ENCODE data around the gene TNPO3. TPM values are rescaled to one million over a fixed set of nuclear protein-coding genes. Genes with fewer than 3 reads are reported as not detected.

The TNPO3 gene
- total and polyA plus RNA-seq, 10 of the 15 experiments (the other 5 are each of a cell fraction or from before 2014, with no cell fraction given) = 17.6 to 91.8 (median 65.9) TPM

- TF ChIP-seq MLLT1 (IDR thresholded peaks at IDR 0.05) = peak; percentile 76
- TF ChIP-seq CEBPZ (IDR thresholded peaks at IDR 0.05; ENCODE audit: low read depth, low read length) = no peak
- TF ChIP-seq ZZZ3 (IDR thresholded peaks at IDR 0.05; ENCODE audit: control insufficient read depth, insufficient read length, low read depth) = no peak
- TF ChIP-seq TCF3 (IDR thresholded peaks at IDR 0.05; ENCODE audit: borderline replicate concordance, insufficient read depth, low read depth, low read length) = 0 out of 2 replicates have a peak, but pooled peaks have one; percentile 11
- no peak for TF ChIP-seq RCOR1 (conservative IDR thresholded peaks at IDR 0.05; ENCODE audit: low read depth, low read length)
- peak; percentile 62; the same call in 1 of the 2 replicates for TF ChIP-seq RELB (IDR thresholded peaks at IDR 0.05; ENCODE audit: low read depth)
- peak; percentile 55; the same call in 1 of the 2 replicates for TF ChIP-seq IRF4 (IDR thresholded peaks at IDR 0.05; ENCODE audit: low read depth, low read length)
- TF ChIP-seq CBX3 (IDR thresholded peaks at IDR 0.05; ENCODE audit: borderline replicate concordance, low read depth) = no peak
- no peak for TF ChIP-seq SIX5 (IDR thresholded peaks at IDR 0.05; ENCODE audit: low read depth, low read length, severe bottlenecking)
- no peak for TF ChIP-seq WRNIP1 (IDR thresholded peaks at IDR 0.05; ENCODE audit: borderline replicate concordance, low read depth, low read length)
- no peak for TF ChIP-seq STAT1 (conservative IDR thresholded peaks at IDR 0.05)
- no peak for TF ChIP-seq ASH2L (IDR thresholded peaks at IDR 0.05; ENCODE audit: borderline replicate concordance, low read depth)
- no peak for TF ChIP-seq ELK1 (IDR thresholded peaks at IDR 0.05; ENCODE audit: low read depth, low read length)
- no peak for TF ChIP-seq ZNF274 (IDR thresholded peaks at IDR 0.05; ENCODE audit: insufficient read depth, insufficient read length)
- no peak for TF ChIP-seq CHD1 (IDR thresholded peaks at IDR 0.05; ENCODE audit: low read depth, low read length)
- TF ChIP-seq CBFB (IDR thresholded peaks at IDR 0.05; ENCODE audit: low read depth) = no peak
- TF ChIP-seq EZH2 (IDR thresholded peaks at IDR 0.05; ENCODE audit: borderline replicate concordance, control insufficient read depth, low read depth, low read length) = no peak
- peak; percentile 45; the same call in 1 of the 2 replicates for TF ChIP-seq TBL1XR1 (IDR thresholded peaks at IDR 0.05; ENCODE audit: low read depth, low read length)
- TF ChIP-seq HCFC1 (IDR thresholded peaks at IDR 0.05; ENCODE audit: low read length) = no peak
- TF ChIP-seq, protein P1, sequence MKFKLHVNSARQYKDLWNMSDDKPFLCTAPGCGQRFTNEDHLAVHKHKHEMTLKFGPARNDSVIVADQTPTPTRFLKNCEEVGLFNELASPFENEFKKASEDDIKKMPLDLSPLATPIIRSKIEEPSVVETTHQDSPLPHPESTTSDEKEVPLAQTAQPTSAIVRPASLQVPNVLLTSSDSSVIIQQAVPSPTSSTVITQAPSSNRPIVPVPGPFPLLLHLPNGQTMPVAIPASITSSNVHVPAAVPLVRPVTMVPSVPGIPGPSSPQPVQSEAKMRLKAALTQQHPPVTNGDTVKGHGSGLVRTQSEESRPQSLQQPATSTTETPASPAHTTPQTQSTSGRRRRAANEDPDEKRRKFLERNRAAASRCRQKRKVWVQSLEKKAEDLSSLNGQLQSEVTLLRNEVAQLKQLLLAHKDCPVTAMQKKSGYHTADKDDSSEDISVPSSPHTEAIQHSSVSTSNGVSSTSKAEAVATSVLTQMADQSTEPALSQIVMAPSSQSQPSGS (IDR thresholded peaks at IDR 0.05; ENCODE audit: low read length) = no peak
- peak in 1 of 2 experiments; percentile 3; a peak in 1 of 4 replicates for TF ChIP-seq BHLHE40 (IDR thresholded peaks at IDR 0.05; ENCODE audit: borderline replicate concordance in 1 of 2, low read depth in 2 of 2, low read length in 1 of 2)
Observed at GRCh38 chr7:128939075-128939860, 115.6 kb downstream of the TNPO3 start (continued).
